CD4-positive, alpha-beta memory T cell (primary cell): ENCODE results near the gene DYNC1I2. TPM values are rescaled to one million over a fixed set of nuclear protein-coding genes. Genes with fewer than 3 reads are reported as not detected.

Source experiments
- CTCF ChIA-PET: fragments of 350-600 bp; sonication (Branson Sonifier 250); formaldehyde crosslinking; loops from one replicate; lab custom pipeline; 2021; ENCODE audit warnings: inconsistent platforms; ENCODE audit not compliant: partially characterized antibody; lab: Charles Lee
- POLR2A ChIA-PET: fragments of 350-600 bp; sonication (Branson Sonifier 250); formaldehyde crosslinking; loops from one replicate; lab custom pipeline; 2021; ENCODE audit not compliant: partially characterized antibody; lab: Charles Lee
- DNase-seq, 5 donors: peaks; one replicate each; pipeline versions ENCODE4 v3.0.0 to v3.0.0-alpha.2; 2020 to 2022; ENCODE audit warnings: mixed read lengths in 1 of 5
- H3K27ac ChIP-seq: one replicate; pipeline ENCODE4 v1.7.0; 2013; ENCODE audit warnings: low read depth, low read length
- H3K27me3 ChIP-seq: 2 replicates; pipeline ENCODE4 v1.7.0; 2013; ENCODE audit warnings: mild to moderate bottlenecking, low read length, moderate library complexity; ENCODE audit not compliant: insufficient read depth
- H3K36me3 ChIP-seq: 2 replicates; pipeline ENCODE4 v1.7.0; 2013; ENCODE audit warnings: mild to moderate bottlenecking, low read length, moderate library complexity; ENCODE audit not compliant: insufficient read depth
- H3K4me1 ChIP-seq: 2 replicates; pipeline ENCODE4 v1.7.0; 2013; ENCODE audit warnings: mild to moderate bottlenecking, low read length, moderate library complexity; ENCODE audit not compliant: insufficient read depth
- H3K4me3 ChIP-seq, 2 donors: one replicate each; pipeline ENCODE4 v1.7.0; 2013; ENCODE audit warnings: low read length in 2 of 2, mild to moderate bottlenecking in 1 of 2
- H3K9me3 ChIP-seq, 2 donors: one replicate each; pipeline ENCODE4 v1.7.0; 2013; ENCODE audit warnings: low read length in 2 of 2, control low read depth in 1 of 2; ENCODE audit not compliant: control insufficient read depth in 1 of 2
- H3K27ac Mint-ChIP-seq, 7 donors: one replicate each; pipeline ENCODE4 v1.8.0; 2020 to 2021; ENCODE audit warnings: mixed read lengths in 7 of 7, mild to moderate bottlenecking in 6 of 7, inconsistent platforms in 3 of 7, moderate library complexity in 3 of 7
- H3K27me3 Mint-ChIP-seq, 2 donors: one replicate each; pipeline ENCODE4 v1.8.0; 2020 to 2021; ENCODE audit warnings: mixed read lengths in 2 of 2
- H3K36me3 Mint-ChIP-seq, 2 donors: one replicate each; pipeline ENCODE4 v1.8.0; 2020 to 2021; ENCODE audit warnings: mixed read lengths in 2 of 2, inconsistent platforms in 1 of 2, mild to moderate bottlenecking in 1 of 2
- H3K4me1 Mint-ChIP-seq, 4 donors: one replicate each; pipeline ENCODE4 v1.8.0; 2020 to 2021; ENCODE audit warnings: mixed read lengths in 4 of 4, mild to moderate bottlenecking in 1 of 4
- H3K4me3 Mint-ChIP-seq, 8 donors: one replicate each; pipeline ENCODE4 v1.8.0; 2020 to 2021; ENCODE audit warnings: mixed read lengths in 8 of 8, mild to moderate bottlenecking in 7 of 8, moderate library complexity in 6 of 8, inconsistent platforms in 3 of 8
- H3K9me3 Mint-ChIP-seq, 8 donors: one replicate each; pipeline ENCODE4 v1.8.0; 2020 to 2021; ENCODE audit warnings: mixed read lengths in 8 of 8, mild to moderate bottlenecking in 5 of 8, inconsistent platforms in 3 of 8, moderate library complexity in 1 of 8
- intact Hi-C: fragments of 100-400 bp; cut with micrococcal nuclease; formaldehyde crosslinking; loops from one replicate; pipeline ENCODE4 v1.15.1; 2023
- polyA plus RNA-seq, 2 donors: library from polyadenylated mRNA; unstranded; fragments of 300-500 nt; fragmentation: Illumina TruSeq; gene quantifications; one replicate each; pipeline ENCODE4 v1.2.3, GENCODE V29; 2021
- total RNA-seq, 2 experiments: library from RNA; stranded (reverse); gene quantifications; one replicate each; pipeline ENCODE4 v1.2.3, GENCODE V29; 2021

DYNC1I2 gene
- total and polyA plus RNA-seq, 4 experiments from 2014 or later, result 31.2 to 50.3 (median 43.1) TPM

GRCh38 chr2:171702781-171703556, 15.7 kb downstream of the DYNC1I2 start:
- H3K4me3 ChIP-seq, result no peak overlapping the region
- H3K36me3 Mint-ChIP-seq, result peaks cover 7 to 23% of the 10 kb centered on the region in 2 donors
- H3K27me3 ChIP-seq, result no peaks in the 10 kb centered on the region
- H3K4me3 Mint-ChIP-seq, result no peak overlapping the region
- no peaks in the 10 kb centered on the region for H3K9me3 Mint-ChIP-seq
- no peaks in the 10 kb centered on the region for H3K4me1 ChIP-seq
- ChIA-PET CTCF (interaction anchor here (0.6 to 2.5 kb wide), 16 partner anchors 9 to 775 kb away, joined by 3 to 11 read pairs (median 4); partner anchors contain the start of genes DLX2 and DYNC1I2), POLR2A (no interaction called here)
- H3K9me3 ChIP-seq, result no peaks in the 10 kb centered on the region
- no peak for DNase-seq
- no peaks in the 10 kb centered on the region for H3K27me3 Mint-ChIP-seq
- intact Hi-C loops, result loop anchor here (2.0 to 10.0 kb wide), 3 partner anchors 762 to 1232 kb away; no protein-coding TSS in a partner anchor
- peak overlapping the region in 5 of 7 donors; percentile 29 to 51 (median 42) for H3K27ac Mint-ChIP-seq
- H3K27ac ChIP-seq, result no peak overlapping the region
- H3K4me1 Mint-ChIP-seq, result peaks cover 6 to 12% (median 8%) of the 10 kb centered on the region in 4 donors
- peaks cover 2% of the 10 kb centered on the region for H3K36me3 ChIP-seq

DNA sequence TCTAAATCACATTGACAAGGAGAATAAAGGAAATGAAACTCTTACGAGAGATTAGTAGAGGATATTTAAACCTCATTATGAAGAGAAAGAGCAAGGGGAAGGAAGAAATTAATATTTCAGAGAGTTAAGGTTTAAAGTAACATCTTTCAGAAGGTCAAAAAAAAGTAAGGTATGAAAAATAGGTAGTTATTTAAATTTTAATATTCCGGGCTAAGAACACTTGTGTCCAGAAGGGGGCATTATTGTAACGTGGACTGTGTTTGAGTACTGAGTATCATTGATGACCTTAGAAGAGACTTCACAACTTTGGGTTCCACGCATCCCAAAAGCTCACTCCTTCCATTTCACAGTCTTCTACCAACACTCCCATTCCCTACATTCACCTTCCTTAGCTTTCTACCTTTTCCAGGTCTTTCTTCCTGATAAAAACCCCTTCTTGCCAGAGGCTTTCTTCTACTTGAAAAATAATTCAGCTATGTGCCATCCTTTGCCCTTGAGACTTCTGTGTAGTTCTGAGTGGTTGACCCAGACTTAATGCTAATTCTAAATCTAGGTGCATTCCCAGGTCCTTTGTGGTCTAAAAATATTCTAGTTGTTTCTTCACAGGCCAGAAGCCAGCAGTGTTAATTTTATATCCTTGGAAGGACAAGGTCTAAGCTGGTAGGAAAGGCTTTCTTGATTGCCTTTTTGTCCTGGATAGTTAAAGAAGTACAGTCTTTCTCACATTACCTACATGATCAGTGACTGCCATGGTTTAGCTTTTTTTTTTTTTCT, 16.5 kb downstream of the DYNC1I2 start:
- H3K9me3 ChIP-seq, result no peaks in the 10 kb centered on the region
- peak in 4 of 5 donors; percentile 19 to 33 (median 20) for DNase-seq
- no peaks in the 10 kb centered on the region for H3K9me3 Mint-ChIP-seq
- H3K27me3 ChIP-seq, result no peaks in the 10 kb centered on the region
- H3K4me3 Mint-ChIP-seq, result no peak overlapping the region
- H3K36me3 Mint-ChIP-seq, result peaks cover 7 to 26% of the 10 kb centered on the region in 2 donors
- H3K27me3 Mint-ChIP-seq, result no peaks in the 10 kb centered on the region
- H3K4me1 Mint-ChIP-seq, result peaks cover 6 to 12% (median 8%) of the 10 kb centered on the region in 4 donors
- peak overlapping the region in 6 of 7 donors; percentile 27 to 86 (median 75) for H3K27ac Mint-ChIP-seq
- no peak overlapping the region for H3K4me3 ChIP-seq
- CTCF ChIA-PET, result interaction anchor here (0.6 to 2.5 kb wide), 23 partner anchors 8 to 1102 kb away, joined by 3 to 11 read pairs (median 4); partner anchors contain the start of genes DLX2 and DYNC1I2
- H3K27ac ChIP-seq, result no peak overlapping the region
- H3K36me3 ChIP-seq, result no peaks in the 10 kb centered on the region
- POLR2A ChIA-PET, result no interaction called here
- no peaks in the 10 kb centered on the region for H3K4me1 ChIP-seq
- intact Hi-C loops, result loop anchor here (2.0 to 10.0 kb wide), 3 partner anchors 761 to 1231 kb away; no protein-coding TSS in a partner anchor

GRCh38 chr2:171706152-171706803, 19.0 kb downstream of the DYNC1I2 start:
- H3K27me3 Mint-ChIP-seq, result no peaks in the 10 kb centered on the region
- no peaks in the 10 kb centered on the region for H3K9me3 ChIP-seq
- no peak overlapping the region for H3K27ac ChIP-seq
- peaks cover 3% of the 10 kb centered on the region for H3K36me3 ChIP-seq
- no peaks in the 10 kb centered on the region for H3K27me3 ChIP-seq
- H3K4me1 ChIP-seq, result no peaks in the 10 kb centered on the region
- H3K27ac Mint-ChIP-seq, result no peak overlapping the region
- H3K9me3 Mint-ChIP-seq, result no peaks in the 10 kb centered on the region
- POLR2A ChIA-PET, result interaction anchor here (0.8 to 1.5 kb wide), 3 partner anchors 216 to 755 kb away, joined by 3 read pairs; partner anchors contain the start of gene HAT1
- intact Hi-C loops, result loop anchor here (1.0 to 10.0 kb wide), 5 partner anchors 398 to 1229 kb away; no protein-coding TSS in a partner anchor
- CTCF ChIA-PET, result interaction anchor here (0.6 to 2.1 kb wide), 8 partner anchors 8 to 761 kb away, joined by 3 to 13 read pairs (median 4); partner anchors contain the start of gene DLX2
- H3K4me3 Mint-ChIP-seq, result no peak overlapping the region
- H3K4me3 ChIP-seq, result no peak overlapping the region
- peaks cover 8 to 31% of the 10 kb centered on the region in 2 donors for H3K36me3 Mint-ChIP-seq
- peaks cover 6 to 9% (median 8%) of the 10 kb centered on the region in 4 donors for H3K4me1 Mint-ChIP-seq
- peak in 4 of 5 donors; percentile 11 to 32 (median 22) for DNase-seq

- Mint-ChIP-seq H3K4me1 (peaks cover 6 to 10% (median 8%) of the 10 kb centered on the region in 4 donors), H3K9me3 (no peaks in the 10 kb centered on the region), H3K27me3 (no peaks in the 10 kb centered on the region), H3K4me3 (no peak overlapping the region), H3K27ac (no peak overlapping the region), H3K36me3 (peaks cover 8 to 33% of the 10 kb centered on the region in 2 donors)
- Histone ChIP-seq H3K36me3 (peaks cover 4% of the 10 kb centered on the region), H3K9me3 (no peaks in the 10 kb centered on the region), H3K27me3 (no peaks in the 10 kb centered on the region), H3K27ac (no peak overlapping the region), H3K4me3 (no peak overlapping the region), H3K4me1 (no peaks in the 10 kb centered on the region)
- ChIA-PET CTCF (interaction anchor here (0.8 to 1.2 kb wide), 5 partner anchors 8 to 753 kb away, joined by 3 to 6 read pairs (median 4); no protein-coding TSS in a partner anchor), POLR2A (interaction anchor here (0.6 kb wide), 1 partner anchor 69 kb away, joined by 3 read pairs; no protein-coding TSS in a partner anchor)
- DNase-seq, result no peak
- intact Hi-C loops, result loop anchor here (2.0 to 10.0 kb wide), 2 partner anchors 1003 to 1227 kb away; no protein-coding TSS in a partner anchor
Measured at GRCh38 chr2:171707752-171708151, 20.5 kb downstream of the DYNC1I2 start.

- H3K4me3 Mint-ChIP-seq, result no peak overlapping the region
- intact Hi-C loops, result loop anchor here (10.0 kb wide), 1 partner anchor 1226 kb away; no protein-coding TSS in a partner anchor
Measured at GRCh38 chr2:171709011-171709685, 21.9 kb downstream of the DYNC1I2 start.

DNA sequence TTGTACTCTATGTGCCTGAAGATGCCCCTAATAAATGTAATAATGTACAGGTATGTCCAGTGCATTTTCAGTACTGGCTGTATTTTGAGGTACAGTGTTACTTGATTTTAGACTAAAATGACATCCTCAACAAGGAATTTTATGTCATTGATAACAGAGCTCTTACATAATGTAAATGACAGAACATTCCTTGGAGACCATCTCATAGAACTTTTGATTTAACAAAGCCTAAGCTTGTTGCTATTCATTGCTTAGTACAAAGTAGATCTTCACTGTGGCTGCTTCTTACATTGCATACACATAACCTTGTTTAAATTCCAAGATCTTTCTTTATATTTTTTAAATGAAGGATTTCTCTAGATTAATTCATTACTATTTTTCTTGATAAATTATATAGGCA, 24.1 kb downstream of the DYNC1I2 start:
- H3K4me1 Mint-ChIP-seq, result peaks cover 0 to 4% (median 2%) of the 10 kb centered on the region in 4 donors
- Histone ChIP-seq H3K4me1 (no peaks in the 10 kb centered on the region), H3K36me3 (peaks cover 4% of the 10 kb centered on the region), H3K9me3 (no peaks in the 10 kb centered on the region), H3K27me3 (no peaks in the 10 kb centered on the region), H3K4me3 (no peak overlapping the region), H3K27ac (no peak overlapping the region)
- H3K27ac Mint-ChIP-seq, result no peak overlapping the region
- H3K9me3 Mint-ChIP-seq, result no peaks in the 10 kb centered on the region
- DNase-seq, result no peak
- no peak overlapping the region for H3K4me3 Mint-ChIP-seq
- intact Hi-C loops, result no loop called here
- CTCF ChIA-PET, result no interaction called here
- H3K36me3 Mint-ChIP-seq, result peaks cover 20 to 37% of the 10 kb centered on the region in 2 donors
- POLR2A ChIA-PET, result no interaction called here
- no peaks in the 10 kb centered on the region for H3K27me3 Mint-ChIP-seq

More at GRCh38 chr2:171709011-171709685, 21.9 kb downstream of the DYNC1I2 start:
- H3K4me1 Mint-ChIP-seq, result peaks cover 0 to 6% (median 3%) of the 10 kb centered on the region in 4 donors
- ChIA-PET POLR2A (no interaction called here), CTCF (no interaction called here)
- H3K36me3 Mint-ChIP-seq, result peaks cover 13 to 29% of the 10 kb centered on the region in 2 donors
- Histone ChIP-seq H3K4me1 (no peaks in the 10 kb centered on the region), H3K27me3 (no peaks in the 10 kb centered on the region), H3K4me3 (no peak overlapping the region), H3K36me3 (peaks cover 4% of the 10 kb centered on the region), H3K9me3 (no peaks in the 10 kb centered on the region), H3K27ac (no peak overlapping the region)
- H3K27me3 Mint-ChIP-seq, result no peaks in the 10 kb centered on the region
- H3K27ac Mint-ChIP-seq, result no peak overlapping the region
- no peaks in the 10 kb centered on the region for H3K9me3 Mint-ChIP-seq
- DNase-seq, result no peak
